Measurements from ENCODE around the gene RALB. TPM values are rescaled to one million over a fixed set of nuclear protein-coding genes. Genes with fewer than 3 reads are reported as not detected.
"Not testable (repeated sequence)": the region's sequence is repeated elsewhere in the genome, so short reads cannot be mapped to it uniquely, and the experiment has no call there.

The RALB gene
- polyA plus RNA-seq, 3 donors from 2014 or later, result 47.7 to 55.1 (median 54.2) TPM

GRCh38 chr2:120316528-120317179 lies 64.0 kb downstream of the RALB start:
- Mint-ChIP-seq H3K36me3 (no peaks in the 10 kb centered on the region), H3K27me3 (ENCODE audit: low read depth in 3 of 3) (peaks cover 2 to 6% (median 5%) of the 10 kb centered on the region in 3 donors), H3K4me3 (no peak overlapping the region), H3K4me1 (peaks cover 10 to 12% of the 10 kb centered on the region in 2 donors), H3K27ac (no peak overlapping the region), H3K9me3 (peaks cover 0 to 2% (median 0%) of the 10 kb centered on the region in 6 donors)
- no peak for DNase-seq

GRCh38 chr2:120317180-120317533 lies 64.5 kb downstream of the RALB start:
- no peak overlapping the region for H3K27ac Mint-ChIP-seq
- peaks cover 2 to 6% (median 3%) of the 10 kb centered on the region in 3 donors for H3K27me3 Mint-ChIP-seq (ENCODE audit: low read depth in 3 of 3)

DNA sequence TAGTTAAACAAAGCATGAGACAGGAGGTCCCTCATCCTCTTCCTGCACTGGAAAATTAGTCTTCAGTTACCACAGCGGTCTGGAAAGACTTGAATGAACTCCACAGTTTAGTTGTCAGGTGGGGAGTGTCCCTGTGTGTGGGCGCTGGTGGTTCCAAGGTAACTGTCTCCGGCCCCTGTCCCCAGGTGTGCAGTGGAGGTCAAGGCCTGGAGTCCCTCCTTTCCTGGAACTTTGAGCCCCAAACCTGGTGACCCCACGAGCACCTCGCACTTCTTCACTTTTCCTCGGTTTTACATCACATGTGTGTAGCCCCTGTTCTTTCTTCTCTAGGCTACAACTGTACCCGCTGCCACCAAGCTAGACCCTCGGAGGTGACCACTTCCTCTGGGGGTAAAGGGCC lies 65.3 kb downstream of the RALB start:
- peaks cover 0 to 2% (median 0%) of the 10 kb centered on the region in 6 donors for H3K9me3 Mint-ChIP-seq
- no peaks in the 10 kb centered on the region for H3K36me3 Mint-ChIP-seq
- DNase-seq, result no peak
- H3K27me3 Mint-ChIP-seq (ENCODE audit: low read depth in 3 of 3), result peaks cover 2 to 6% (median 2%) of the 10 kb centered on the region in 3 donors
- peaks cover 6 to 9% of the 10 kb centered on the region in 2 donors for H3K4me1 Mint-ChIP-seq
- H3K4me3 Mint-ChIP-seq, result no peak overlapping the region
- no peak overlapping the region for H3K27ac Mint-ChIP-seq

More at GRCh38 chr2:120317180-120317533, 64.5 kb downstream of the RALB start:
- Mint-ChIP-seq H3K4me1 (peaks cover 10 to 15% of the 10 kb centered on the region in 2 donors), H3K9me3 (peaks cover 0 to 2% (median 0%) of the 10 kb centered on the region in 6 donors), H3K36me3 (no peaks in the 10 kb centered on the region), H3K4me3 (no peak overlapping the region)
- no peak for DNase-seq

- H3K27me3 Mint-ChIP-seq (ENCODE audit: low read depth in 3 of 3), result peaks cover 2 to 6% (median 2%) of the 10 kb centered on the region in 3 donors
- peaks cover 0 to 3% of the 10 kb centered on the region in 2 donors for H3K4me1 Mint-ChIP-seq
- no peaks in the 10 kb centered on the region for H3K36me3 Mint-ChIP-seq
- DNase-seq, result no peak
- H3K27ac Mint-ChIP-seq, result no peak overlapping the region
- H3K9me3 Mint-ChIP-seq, result peaks cover 0 to 2% (median 0%) of the 10 kb centered on the region in 6 donors
- no peak overlapping the region for H3K4me3 Mint-ChIP-seq
Measured at GRCh38 chr2:120318626-120319025, 66.0 kb downstream of the RALB start.

GRCh38 chr2:120319123-120319522 lies 66.5 kb downstream of the RALB start:
- Mint-ChIP-seq H3K9me3 (peaks cover 0 to 2% (median 0%) of the 10 kb centered on the region in 6 donors), H3K4me3 (no peak overlapping the region), H3K27ac (no peak overlapping the region), H3K27me3 (ENCODE audit: low read depth in 3 of 3) (peaks cover under 1 to 4% (median 2%) of the 10 kb centered on the region in 3 donors), H3K36me3 (no peaks in the 10 kb centered on the region), H3K4me1 (peaks cover 0 to 3% of the 10 kb centered on the region in 2 donors)
- DNase-seq, result no peak

DNA sequence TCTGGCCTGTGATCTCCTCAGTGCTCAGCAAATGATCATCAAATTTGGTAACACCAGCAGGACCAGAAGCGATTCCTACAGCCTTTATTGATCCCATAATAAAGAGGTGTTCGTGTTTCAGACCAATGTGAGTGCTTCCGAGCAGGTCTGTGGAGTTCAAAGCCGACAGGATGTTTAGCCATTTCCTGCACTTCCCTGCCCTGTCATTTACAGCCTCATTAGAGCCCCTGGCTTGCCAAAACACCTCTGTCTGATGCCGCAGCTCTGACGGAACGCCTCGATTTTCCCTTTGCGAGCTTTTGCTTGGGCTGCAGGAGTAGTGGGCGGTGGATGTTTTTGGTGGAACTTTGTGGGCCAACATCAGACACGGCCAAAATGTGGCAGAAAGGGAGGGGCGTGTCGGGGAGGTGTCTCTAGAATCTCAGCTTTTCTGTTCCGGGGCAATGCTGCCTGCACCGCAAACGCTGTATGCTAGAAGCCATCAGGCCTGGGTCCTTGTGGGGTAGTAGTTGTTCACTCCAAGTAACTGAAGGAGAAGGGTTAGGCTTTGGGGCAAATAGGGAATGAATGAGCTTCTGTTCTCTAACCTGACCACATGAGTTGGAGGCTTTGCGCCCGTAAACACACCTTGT lies 67.2 kb downstream of the RALB start:
- H3K4me1 Mint-ChIP-seq, result peaks cover 0 to 3% of the 10 kb centered on the region in 2 donors
- H3K9me3 Mint-ChIP-seq, result peaks cover 0 to 2% (median 0%) of the 10 kb centered on the region in 6 donors

DNA sequence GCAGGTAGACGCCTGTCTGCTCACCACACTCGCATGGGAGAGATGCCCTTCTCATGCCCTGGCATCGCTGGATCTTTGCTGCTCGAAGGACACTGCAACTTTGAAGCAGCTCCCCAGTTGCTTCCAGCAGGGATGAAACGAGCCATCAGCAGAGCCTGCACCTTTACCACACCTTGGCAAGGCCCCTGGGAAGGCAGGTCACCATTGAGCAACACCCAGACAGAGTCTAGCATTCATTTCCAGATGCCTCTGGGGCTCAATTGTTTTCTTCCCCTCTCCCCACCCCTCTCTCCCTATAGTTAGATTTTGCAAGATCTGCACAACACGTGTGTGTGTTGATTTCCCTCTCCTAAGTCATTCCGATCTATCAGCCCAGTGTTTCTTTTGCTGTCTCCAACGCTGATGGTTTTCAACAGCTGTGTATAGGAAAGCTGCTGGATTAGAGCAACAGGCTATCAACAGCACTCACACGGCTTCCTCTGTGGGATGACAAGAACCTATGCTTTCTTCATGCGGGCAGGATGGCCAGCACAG lies 67.7 kb downstream of the RALB start:
- Mint-ChIP-seq H3K27me3 (ENCODE audit: low read depth in 3 of 3) (peaks cover 0 to 4% (median 2%) of the 10 kb centered on the region in 3 donors), H3K4me3 (no peak overlapping the region), H3K27ac (no peak overlapping the region), H3K9me3 (no peaks in the 10 kb centered on the region), H3K36me3 (no peaks in the 10 kb centered on the region), H3K4me1 (peaks cover 0 to 3% of the 10 kb centered on the region in 2 donors)
- DNase-seq, result no peak

More for the DNA sequence above, 67.2 kb downstream of the RALB start:
- DNase-seq, result no peak
- H3K4me3 Mint-ChIP-seq, result no peak overlapping the region
- peaks cover 2 to 4% (median 2%) of the 10 kb centered on the region in 3 donors for H3K27me3 Mint-ChIP-seq (ENCODE audit: low read depth in 3 of 3)
- H3K36me3 Mint-ChIP-seq, result no peaks in the 10 kb centered on the region
- no peak overlapping the region for H3K27ac Mint-ChIP-seq

GRCh38 chr2:120320887-120321556 lies 68.4 kb downstream of the RALB start:
- not testable (repeated sequence) for H3K4me3 Mint-ChIP-seq; H3K27me3 Mint-ChIP-seq (ENCODE audit: low read depth in 3 of 3); DNase-seq; H3K4me1 Mint-ChIP-seq; H3K36me3 Mint-ChIP-seq; H3K27ac Mint-ChIP-seq; H3K9me3 Mint-ChIP-seq

- Mint-ChIP-seq H3K27me3 (ENCODE audit: low read depth in 3 of 3) (peaks cover 0 to 4% (median 2%) of the 10 kb centered on the region in 3 donors), H3K4me3 (no peak overlapping the region), H3K4me1 (peaks cover 0 to 3% of the 10 kb centered on the region in 2 donors), H3K9me3 (no peaks in the 10 kb centered on the region), H3K27ac (no peak overlapping the region), H3K36me3 (no peaks in the 10 kb centered on the region)
- DNase-seq, result no peak
Measured at GRCh38 chr2:120321721-120322284, 69.2 kb downstream of the RALB start.

GRCh38 chr2:120322329-120322728 lies 69.7 kb downstream of the RALB start:
- H3K4me3 Mint-ChIP-seq, result no peak overlapping the region
- H3K4me1 Mint-ChIP-seq, result peaks cover 0 to 3% of the 10 kb centered on the region in 2 donors
- no peaks in the 10 kb centered on the region for H3K36me3 Mint-ChIP-seq
- no peaks in the 10 kb centered on the region for H3K9me3 Mint-ChIP-seq
- no peak for DNase-seq
- H3K27me3 Mint-ChIP-seq (ENCODE audit: low read depth in 3 of 3), result peaks cover 0 to 4% (median 2%) of the 10 kb centered on the region in 3 donors
- H3K27ac Mint-ChIP-seq, result no peak overlapping the region

DNA sequence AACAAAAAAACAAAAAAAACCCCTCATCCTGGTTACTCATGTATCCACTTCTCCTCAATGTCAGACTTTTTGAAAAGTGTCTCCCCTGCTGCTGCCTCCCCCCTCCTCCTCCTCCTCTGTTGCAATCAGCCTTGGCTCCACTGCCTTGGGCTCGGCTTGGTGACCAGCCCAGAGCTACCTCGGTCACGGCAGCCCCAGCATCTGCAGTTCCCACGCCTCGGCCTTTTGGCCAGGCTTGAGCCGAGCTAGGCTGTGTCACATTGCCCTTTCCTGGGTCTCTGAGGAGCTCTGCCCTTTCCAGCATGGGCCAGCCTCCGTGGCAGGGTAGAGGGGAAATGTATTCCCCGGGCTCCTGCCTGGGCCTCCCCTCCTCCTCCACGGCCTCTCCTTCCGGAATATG lies 70.6 kb downstream of the RALB start:
- H3K27me3 Mint-ChIP-seq (ENCODE audit: low read depth in 3 of 3), result peaks cover 0 to 5% (median 4%) of the 10 kb centered on the region in 3 donors
- no peak overlapping the region for H3K27ac Mint-ChIP-seq
- H3K4me3 Mint-ChIP-seq, result no peak overlapping the region
- H3K36me3 Mint-ChIP-seq, result no peaks in the 10 kb centered on the region
- no peak for DNase-seq
- peaks cover 0 to 3% of the 10 kb centered on the region in 2 donors for H3K4me1 Mint-ChIP-seq
- no peaks in the 10 kb centered on the region for H3K9me3 Mint-ChIP-seq

GRCh38 chr2:120323807-120324399 lies 71.3 kb downstream of the RALB start:
- Mint-ChIP-seq H3K4me1 (peaks cover 0 to 3% of the 10 kb centered on the region in 2 donors), H3K27ac (no peak overlapping the region), H3K27me3 (ENCODE audit: low read depth in 3 of 3) (peaks cover 0 to 5% (median 4%) of the 10 kb centered on the region in 3 donors), H3K9me3 (no peaks in the 10 kb centered on the region), H3K4me3 (no peak overlapping the region), H3K36me3 (no peaks in the 10 kb centered on the region)
- no peak for DNase-seq

- DNase-seq, result no peak
- H3K4me3 Mint-ChIP-seq, result no peak overlapping the region
- H3K27ac Mint-ChIP-seq, result no peak overlapping the region
- peaks cover 0 to 7% (median 4%) of the 10 kb centered on the region in 3 donors for H3K27me3 Mint-ChIP-seq (ENCODE audit: low read depth in 3 of 3)
- H3K9me3 Mint-ChIP-seq, result no peaks in the 10 kb centered on the region
- H3K4me1 Mint-ChIP-seq, result peaks cover 0 to 3% of the 10 kb centered on the region in 2 donors
- no peaks in the 10 kb centered on the region for H3K36me3 Mint-ChIP-seq
Measured at GRCh38 chr2:120324933-120325332, 72.3 kb downstream of the RALB start.

Measured in immature natural killer cell (primary cell).